ENCODE measurements around the gene SLC26A11.

Gene SLC26A11

DNA sequence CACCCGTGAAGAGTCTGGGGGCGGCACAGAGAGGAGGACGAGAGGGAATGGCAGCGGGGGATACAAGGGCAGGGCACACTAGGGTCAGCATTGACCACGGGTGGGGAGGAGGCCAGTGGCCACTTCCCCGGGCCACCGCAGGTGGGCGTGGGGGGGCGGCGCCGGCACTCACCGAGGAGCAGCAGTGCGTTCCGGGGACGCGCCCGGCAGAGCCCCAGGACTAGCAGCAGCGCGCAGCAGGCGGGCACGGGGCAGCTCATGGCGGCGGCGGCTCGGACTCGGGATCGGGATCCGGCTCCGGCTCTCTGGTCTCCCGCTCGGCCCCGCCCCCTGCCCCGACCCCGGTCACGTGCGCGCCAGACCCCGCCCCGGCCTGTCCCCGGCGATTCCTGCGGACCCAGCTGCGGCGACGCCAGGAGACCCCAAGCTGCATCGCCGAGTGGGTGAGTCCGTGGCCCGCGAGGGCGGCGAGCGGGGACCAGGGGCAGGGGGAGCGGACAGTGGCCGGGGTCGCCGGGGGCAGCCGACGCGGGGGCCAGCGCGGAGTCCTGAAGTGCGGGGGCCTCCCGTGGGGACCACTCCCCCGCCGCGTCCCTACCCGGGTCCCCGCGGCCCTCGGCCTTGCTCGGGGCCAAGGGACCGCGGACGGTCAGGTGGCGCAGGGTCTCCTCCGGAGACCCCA is at the start of gene SLC26A11, which contains the start of gene SGSH:
SLC26A11 (plus strand) TSS at position 374 of the 682 bp plus-strand sequence. CDS start 1,134 bp downstream, outside the sequence.
SGSH (minus strand) TSS at position 280 of the 682 bp plus-strand sequence; CDS start at position 260, 20 bp downstream.
- Mint-ChIP-seq H3K27me3 (peaks cover 19% of the 10 kb centered on the region), H3K4me1 (peaks cover 22% of the 10 kb centered on the region), H3K27ac (peak within 1 kb of the TSS; percentile 91), H3K36me3 (peaks cover 14% of the 10 kb centered on the region), H3K9me3 (no peaks in the 10 kb centered on the region), H3K4me3 (peak within 1 kb of the TSS; percentile 89)
- peak; percentile 78 for DNase-seq
- CTCF ChIA-PET: no interaction called here

DNA sequence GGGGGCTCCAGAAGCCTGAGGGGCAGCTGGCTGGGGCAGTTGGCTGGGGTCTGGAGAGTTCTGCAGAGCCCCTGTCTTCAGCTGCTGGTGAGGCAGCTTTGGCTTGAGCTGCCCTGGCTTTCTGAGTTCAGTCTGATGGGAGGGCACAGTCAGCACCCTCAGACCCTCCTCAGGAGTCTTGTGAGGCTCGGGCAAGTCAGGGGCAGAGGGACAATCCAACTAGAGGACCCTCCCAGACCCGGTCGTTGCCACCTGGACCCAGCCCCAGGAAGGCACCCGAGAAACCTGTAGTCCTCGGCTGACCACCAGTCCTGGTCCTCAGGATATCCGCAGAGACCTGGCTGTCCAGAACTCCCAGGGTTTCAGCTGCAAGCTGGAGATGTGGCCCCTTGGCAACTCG is 48.5 kb upstream of the SLC26A11 start:
- Mint-ChIP-seq H3K27ac (no peak overlapping the region), H3K9me3 (no peaks in the 10 kb centered on the region), H3K4me1 (no peaks in the 10 kb centered on the region), H3K27me3 (peaks cover 32% of the 10 kb centered on the region), H3K4me3 (no peak overlapping the region), H3K36me3 (no peaks in the 10 kb centered on the region)
- no peak for DNase-seq
- CTCF ChIA-PET: no interaction called here

DNA sequence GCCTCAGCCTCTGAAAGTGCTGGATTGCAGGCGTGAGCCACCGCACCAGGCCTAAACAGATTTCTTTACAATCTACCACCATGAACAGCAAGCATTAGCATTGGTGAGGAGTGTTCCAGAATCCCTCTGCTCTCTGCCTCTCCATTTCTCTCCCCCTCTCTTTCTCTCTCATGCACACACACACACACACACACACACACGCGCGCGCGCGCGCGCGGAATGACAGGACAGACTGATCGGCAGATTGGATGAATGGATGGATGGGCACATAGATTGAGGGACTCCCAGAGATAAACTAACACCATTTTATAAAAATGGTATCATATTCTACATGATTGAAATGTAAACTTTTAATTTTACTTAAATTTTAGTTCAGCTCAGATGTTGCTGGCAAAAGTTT is 47.1 kb upstream of the SLC26A11 start:
- H3K4me1 Mint-ChIP-seq: no peaks in the 10 kb centered on the region
- no peak for DNase-seq
- CTCF ChIA-PET: no interaction called here
- H3K27me3 Mint-ChIP-seq: peaks cover 32% of the 10 kb centered on the region
- H3K9me3 Mint-ChIP-seq: no peaks in the 10 kb centered on the region
- no peak overlapping the region for H3K27ac Mint-ChIP-seq
- H3K4me3 Mint-ChIP-seq: no peak overlapping the region
- H3K36me3 Mint-ChIP-seq: no peaks in the 10 kb centered on the region

DNA sequence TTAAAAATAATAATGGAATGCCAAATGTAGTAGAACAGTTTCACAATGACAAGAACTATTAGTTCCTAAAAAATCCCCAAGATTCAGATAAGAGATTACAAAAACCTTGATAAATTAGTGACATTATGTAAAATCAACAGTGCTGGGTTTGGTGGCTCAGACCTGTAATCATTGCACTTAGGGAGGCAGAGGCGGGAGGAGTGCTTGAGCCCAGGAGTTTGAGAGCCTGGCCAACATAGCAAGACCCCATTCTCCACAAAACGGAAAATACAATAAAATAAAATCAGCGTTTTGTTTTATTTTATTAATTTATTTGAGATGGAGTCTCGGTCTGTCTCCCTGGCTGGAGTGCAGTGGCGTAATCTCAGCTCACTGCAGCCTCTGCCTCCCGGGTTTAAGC is 46.3 kb upstream of the SLC26A11 start:
- Mint-ChIP-seq H3K4me1 (no peaks in the 10 kb centered on the region), H3K9me3 (no peaks in the 10 kb centered on the region), H3K27me3 (peaks cover 28% of the 10 kb centered on the region), H3K36me3 (no peaks in the 10 kb centered on the region), H3K4me3 (no peak overlapping the region), H3K27ac (no peak overlapping the region)
- no peak for DNase-seq
- CTCF ChIA-PET: no interaction called here

DNA sequence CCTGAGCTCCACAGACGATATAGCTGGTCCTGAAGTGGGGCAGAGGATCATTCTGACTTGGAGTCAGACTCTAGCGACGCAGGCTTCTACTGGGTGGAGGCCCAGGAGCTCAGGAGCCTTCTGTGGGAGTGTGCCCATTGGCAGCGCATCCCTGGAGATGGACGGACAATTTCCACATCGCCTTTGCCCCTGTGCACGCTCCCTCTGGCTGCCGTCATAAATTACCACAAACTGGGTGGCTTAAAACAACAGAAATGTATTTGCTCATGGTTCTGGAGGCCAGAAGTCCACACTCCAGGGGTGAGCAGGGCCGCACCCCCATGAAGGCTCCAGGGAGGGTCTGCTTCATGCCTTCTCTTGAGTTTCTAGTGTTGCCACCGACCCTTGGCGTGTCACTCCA is 43.5 kb upstream of the SLC26A11 start:
- H3K4me3 Mint-ChIP-seq: no peak overlapping the region
- CTCF ChIA-PET: no interaction called here
- peaks cover 23% of the 10 kb centered on the region for H3K27me3 Mint-ChIP-seq
- no peaks in the 10 kb centered on the region for H3K9me3 Mint-ChIP-seq
- DNase-seq: no peak
- H3K27ac Mint-ChIP-seq: no peak overlapping the region
- no peaks in the 10 kb centered on the region for H3K36me3 Mint-ChIP-seq
- no peaks in the 10 kb centered on the region for H3K4me1 Mint-ChIP-seq

DNA sequence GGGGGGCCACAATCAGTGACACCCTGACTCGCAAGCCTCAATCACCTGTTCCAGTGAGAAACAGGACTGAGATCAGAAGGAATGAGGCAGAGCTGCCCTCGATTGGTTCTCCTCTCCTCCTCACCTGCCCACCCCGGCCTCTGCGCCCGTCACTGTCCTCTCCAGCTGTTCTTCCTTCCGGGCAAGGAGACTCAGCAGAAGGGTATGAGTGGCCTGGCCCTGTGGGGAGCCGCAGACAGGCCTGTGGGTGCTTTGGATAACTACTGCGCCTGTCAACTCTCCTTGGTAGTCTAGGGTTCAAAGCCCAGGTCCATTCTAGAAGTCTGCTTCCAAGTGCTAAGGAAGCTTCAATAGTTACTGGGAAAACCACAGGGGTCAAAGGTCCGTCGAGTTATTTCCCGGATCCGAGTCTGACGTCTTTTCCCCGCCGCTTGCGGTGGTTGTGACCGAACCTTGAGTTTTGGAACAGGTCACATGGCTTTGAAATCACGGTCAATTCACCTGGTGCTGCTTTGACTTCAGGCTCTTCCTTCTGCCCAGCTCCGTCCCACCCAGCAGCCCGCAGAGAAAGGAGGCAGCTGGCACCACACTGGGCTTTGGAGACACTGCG is 42.1 kb upstream of the SLC26A11 start:
- Mint-ChIP-seq H3K36me3 (no peaks in the 10 kb centered on the region), H3K27me3 (peaks cover 18% of the 10 kb centered on the region), H3K27ac (no peak overlapping the region), H3K4me1 (no peaks in the 10 kb centered on the region), H3K9me3 (no peaks in the 10 kb centered on the region), H3K4me3 (no peak overlapping the region)
- DNase-seq: no peak
- CTCF ChIA-PET: interaction anchor here (0.7 kb wide), 1 partner anchor 139 kb away, joined by 4 read pairs; no protein-coding TSS in a partner anchor

DNA sequence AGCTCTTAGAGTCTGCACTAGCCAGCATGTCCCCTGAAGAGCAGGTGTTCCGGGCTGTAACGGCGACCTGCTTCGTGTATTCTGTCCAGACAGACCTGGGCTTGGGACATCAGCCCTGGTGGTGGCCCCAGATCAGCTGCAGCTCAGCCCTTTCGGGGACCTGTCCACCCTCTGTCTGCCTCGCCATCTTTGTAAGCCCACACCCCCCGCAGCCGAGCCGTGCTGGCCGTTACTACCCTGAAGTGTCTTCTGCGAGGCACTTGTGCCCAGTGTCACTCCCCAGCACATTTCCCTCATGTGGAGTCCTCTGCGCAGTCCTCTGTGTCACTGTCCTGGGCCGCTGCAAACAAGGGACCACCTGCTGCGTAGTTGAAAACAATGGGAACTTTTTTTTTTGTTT is 40.0 kb upstream of the SLC26A11 start:
- no peaks in the 10 kb centered on the region for H3K4me1 Mint-ChIP-seq

DNA sequence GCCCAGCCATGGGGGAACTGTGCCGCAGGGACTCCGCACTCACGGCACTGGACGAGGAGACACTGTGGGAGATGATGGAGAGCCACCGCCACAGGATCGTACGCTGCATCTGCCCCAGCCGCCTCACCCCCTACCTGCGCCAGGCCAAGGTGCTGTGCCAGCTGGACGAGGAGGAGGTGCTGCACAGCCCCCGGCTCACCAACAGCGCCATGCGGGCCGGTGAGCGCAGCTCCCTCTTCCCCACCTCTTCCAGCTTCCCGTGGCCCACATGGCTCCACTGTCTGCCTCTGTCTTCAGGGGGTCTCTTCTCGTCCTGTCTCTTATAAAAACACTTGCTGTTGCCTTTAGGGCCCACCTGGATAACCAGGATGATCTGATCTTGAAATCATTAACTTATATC is 38.8 kb upstream of the SLC26A11 start:
- CTCF ChIA-PET: interaction anchor here (1.0 kb wide), 1 partner anchor 15 kb away, joined by 3 read pairs; no protein-coding TSS in a partner anchor
- no peaks in the 10 kb centered on the region for H3K4me1 Mint-ChIP-seq
- no peak for DNase-seq
- no peaks in the 10 kb centered on the region for H3K36me3 Mint-ChIP-seq
- no peaks in the 10 kb centered on the region for H3K9me3 Mint-ChIP-seq
- H3K4me3 Mint-ChIP-seq: no peak overlapping the region
- no peak overlapping the region for H3K27ac Mint-ChIP-seq
- H3K27me3 Mint-ChIP-seq: peaks cover 9% of the 10 kb centered on the region

More for the DNA sequence above, 40.0 kb upstream of the SLC26A11 start:
- no peaks in the 10 kb centered on the region for H3K36me3 Mint-ChIP-seq
- no peak overlapping the region for H3K4me3 Mint-ChIP-seq
- H3K27me3 Mint-ChIP-seq: peaks cover 14% of the 10 kb centered on the region
- H3K27ac Mint-ChIP-seq: no peak overlapping the region
- CTCF ChIA-PET: no interaction called here
- no peaks in the 10 kb centered on the region for H3K9me3 Mint-ChIP-seq
- DNase-seq: no peak

DNA sequence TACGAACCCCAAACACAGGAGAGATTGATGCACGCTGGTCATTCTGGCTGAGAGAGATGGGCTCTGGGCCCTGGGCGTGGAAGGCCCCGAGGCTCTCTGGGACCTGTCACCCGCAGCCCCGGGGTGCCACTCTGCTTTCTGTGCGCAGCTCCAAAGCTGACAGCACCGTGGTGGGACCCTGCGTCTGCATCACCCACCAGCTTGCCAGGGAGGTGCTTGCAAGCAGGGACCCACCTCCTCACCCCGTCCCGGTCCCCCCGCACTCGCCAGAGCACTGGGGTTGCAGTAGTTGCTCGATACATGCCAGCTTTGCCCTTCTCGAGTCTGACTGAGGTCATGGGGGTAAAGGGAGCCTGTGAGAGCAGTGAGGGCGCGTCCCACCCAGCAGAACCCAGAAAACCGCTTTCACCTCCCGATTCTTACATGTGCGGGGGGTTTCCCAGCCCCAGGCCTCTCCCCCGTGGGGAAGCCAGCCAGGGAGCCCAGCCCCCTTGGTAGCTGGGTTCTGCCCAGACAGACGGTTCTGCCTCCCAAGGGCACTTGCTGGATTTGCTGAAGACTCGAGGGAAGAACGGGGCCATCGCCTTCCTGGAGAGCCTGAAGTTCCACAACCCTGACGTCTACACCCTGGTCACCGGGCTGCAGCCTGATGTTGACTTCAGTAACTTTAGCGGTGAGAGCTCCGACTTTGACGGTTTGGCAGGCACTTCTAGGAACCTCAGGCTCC is 37.9 kb upstream of the SLC26A11 start:
- peaks cover 12% of the 10 kb centered on the region for H3K27me3 Mint-ChIP-seq
- H3K36me3 Mint-ChIP-seq: no peaks in the 10 kb centered on the region
- H3K9me3 Mint-ChIP-seq: no peaks in the 10 kb centered on the region
- H3K27ac Mint-ChIP-seq: no peak overlapping the region
- no peak overlapping the region for H3K4me3 Mint-ChIP-seq
- no peak for DNase-seq
- no peaks in the 10 kb centered on the region for H3K4me1 Mint-ChIP-seq
- CTCF ChIA-PET: interaction anchor here (0.9 to 1.0 kb wide), 3 partner anchors 14 to 81 kb away, joined by 3 read pairs; partner anchors contain the start of gene GAA

DNA sequence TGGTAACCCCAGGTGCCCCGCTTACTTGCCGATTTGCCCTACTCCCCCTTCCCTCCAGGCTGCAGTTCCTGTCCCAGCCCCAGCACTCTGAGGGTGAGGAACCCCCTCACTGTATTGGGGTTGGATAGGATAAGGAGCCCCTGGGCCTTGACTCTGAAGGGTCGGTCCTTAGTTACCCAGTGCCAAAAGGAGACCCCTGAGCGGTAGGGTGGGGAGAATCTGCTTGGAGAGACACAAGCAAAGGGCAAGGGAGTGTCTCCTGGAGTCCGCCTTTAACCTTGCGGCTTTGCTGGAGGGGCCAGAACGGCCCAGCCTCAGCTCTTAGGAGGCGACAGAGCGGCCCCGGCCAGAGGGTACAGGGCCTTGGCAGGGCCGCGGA is 37.4 kb upstream of the SLC26A11 start:
- no peaks in the 10 kb centered on the region for H3K4me1 Mint-ChIP-seq
- no peaks in the 10 kb centered on the region for H3K36me3 Mint-ChIP-seq
- DNase-seq: no peak
- H3K27ac Mint-ChIP-seq: no peak overlapping the region
- CTCF ChIA-PET: interaction anchor here (1.0 kb wide), 1 partner anchor 15 kb away, joined by 3 read pairs; no protein-coding TSS in a partner anchor
- H3K27me3 Mint-ChIP-seq: peaks cover 15% of the 10 kb centered on the region
- H3K4me3 Mint-ChIP-seq: no peak overlapping the region
- no peaks in the 10 kb centered on the region for H3K9me3 Mint-ChIP-seq

DNA sequence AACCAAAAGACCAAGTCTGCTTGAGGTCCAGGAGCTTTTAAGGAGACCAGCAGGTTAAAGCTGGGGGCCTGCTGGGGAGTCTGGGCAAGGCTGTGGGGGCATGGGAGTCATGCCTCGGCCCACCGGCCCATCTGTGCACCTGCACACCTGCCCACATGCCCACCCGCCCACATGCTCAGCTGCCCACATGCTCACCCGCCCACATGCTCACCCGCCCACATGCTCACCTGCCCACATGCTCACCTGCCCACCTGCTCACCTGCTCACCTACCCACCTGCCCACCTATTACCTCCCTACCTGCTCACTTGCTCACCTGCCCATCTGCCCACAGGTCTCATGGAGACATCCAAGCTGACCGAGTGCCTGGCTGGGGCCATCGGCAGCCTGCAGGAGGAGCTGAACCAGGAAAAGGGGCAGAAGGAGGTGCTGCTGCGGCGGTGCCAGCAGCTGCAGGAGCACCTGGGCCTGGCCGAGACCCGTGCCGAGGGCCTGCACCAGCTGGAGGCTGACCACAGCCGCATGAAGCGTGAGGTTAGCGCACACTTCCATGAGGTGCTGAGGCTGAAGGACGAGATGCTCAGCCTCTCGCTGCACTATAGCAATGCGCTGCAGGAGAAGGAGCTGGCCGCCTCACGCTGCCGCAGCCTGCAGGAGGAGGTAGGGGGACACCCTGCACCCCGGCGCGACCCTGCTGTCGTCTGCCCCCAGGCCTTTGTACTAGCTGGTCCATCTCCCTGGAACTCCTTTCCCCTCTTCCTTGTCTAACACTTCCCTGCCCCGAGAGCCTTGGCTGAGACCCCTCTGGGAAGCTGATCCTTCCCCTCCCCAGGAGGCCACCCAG is 36.4 kb upstream of the SLC26A11 start:
- H3K4me1 Mint-ChIP-seq: no peaks in the 10 kb centered on the region
- CTCF ChIA-PET: no interaction called here
- peaks cover 15% of the 10 kb centered on the region for H3K27me3 Mint-ChIP-seq
- H3K9me3 Mint-ChIP-seq: no peaks in the 10 kb centered on the region
- no peak overlapping the region for H3K27ac Mint-ChIP-seq
- DNase-seq: no peak
- H3K36me3 Mint-ChIP-seq: no peaks in the 10 kb centered on the region
- no peak overlapping the region for H3K4me3 Mint-ChIP-seq

DNA sequence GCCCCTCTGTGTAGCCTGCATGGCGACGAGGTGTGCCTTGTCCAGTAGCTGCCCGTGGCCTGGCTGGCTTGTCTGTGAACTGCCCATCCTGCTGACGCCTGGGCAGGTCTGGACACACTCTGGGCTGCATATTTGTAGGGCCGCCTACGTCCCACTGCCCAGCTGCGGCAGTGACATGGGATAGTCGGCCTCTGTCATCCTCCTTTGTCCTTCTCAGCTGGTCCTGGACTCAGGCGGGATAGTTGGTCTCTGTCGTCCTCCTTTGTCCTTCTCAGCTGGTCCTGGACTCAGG is 35.9 kb upstream of the SLC26A11 start:
- H3K9me3 Mint-ChIP-seq: no peaks in the 10 kb centered on the region
- H3K36me3 Mint-ChIP-seq: no peaks in the 10 kb centered on the region
- no peak overlapping the region for H3K27ac Mint-ChIP-seq
- H3K4me3 Mint-ChIP-seq: no peak overlapping the region
- H3K4me1 Mint-ChIP-seq: no peaks in the 10 kb centered on the region
- peaks cover 15% of the 10 kb centered on the region for H3K27me3 Mint-ChIP-seq
- CTCF ChIA-PET: no interaction called here
- DNase-seq: no peak

DNA sequence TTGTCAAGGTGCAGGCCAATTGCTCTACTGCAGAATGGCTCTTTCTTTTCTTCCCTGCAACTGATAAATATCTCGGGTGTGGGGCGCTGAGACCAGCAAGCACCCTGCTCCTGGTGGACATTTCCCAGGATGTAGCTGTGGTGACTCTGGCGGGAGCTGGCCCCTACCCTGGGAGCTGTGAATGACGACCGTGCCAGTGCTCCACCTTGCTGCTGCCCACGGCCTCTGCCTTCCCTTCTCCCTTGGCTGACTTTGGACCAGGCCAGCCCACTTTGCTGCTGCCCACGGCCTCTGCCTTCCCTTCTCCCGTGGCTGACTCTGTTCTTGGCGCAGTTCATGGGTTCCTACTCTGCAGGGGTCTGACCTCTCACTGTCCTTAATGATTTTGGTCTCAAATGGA is 34.3 kb upstream of the SLC26A11 start:
- CTCF ChIA-PET: no interaction called here
- no peak overlapping the region for H3K27ac Mint-ChIP-seq
- no peak for DNase-seq
- no peaks in the 10 kb centered on the region for H3K9me3 Mint-ChIP-seq
- H3K27me3 Mint-ChIP-seq: peaks cover 13% of the 10 kb centered on the region
- H3K4me3 Mint-ChIP-seq: no peak overlapping the region
- no peaks in the 10 kb centered on the region for H3K4me1 Mint-ChIP-seq
- no peaks in the 10 kb centered on the region for H3K36me3 Mint-ChIP-seq

DNA sequence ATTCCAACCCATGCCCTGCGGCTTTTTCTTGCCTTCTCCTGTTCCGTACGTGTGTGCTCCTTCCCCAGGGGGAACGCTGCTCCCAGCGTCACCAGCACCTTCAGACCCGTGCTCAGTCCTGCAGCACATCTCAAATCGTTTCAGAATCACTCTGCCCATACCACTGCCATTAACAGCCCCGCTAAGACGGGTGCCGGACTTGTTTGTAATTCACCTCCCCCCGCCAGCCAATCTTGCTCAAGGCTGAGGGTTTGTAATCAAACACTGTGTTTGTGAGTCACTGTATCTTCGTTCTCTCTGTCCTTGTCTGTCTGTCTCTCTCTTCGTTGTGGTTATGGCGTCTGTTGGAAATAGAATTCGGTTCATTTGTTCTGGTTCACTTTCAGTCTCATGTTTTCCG is 33.1 kb upstream of the SLC26A11 start:
- Mint-ChIP-seq H3K4me3 (no peak overlapping the region), H3K27ac (no peak overlapping the region), H3K27me3 (peaks cover 24% of the 10 kb centered on the region), H3K9me3 (no peaks in the 10 kb centered on the region), H3K4me1 (no peaks in the 10 kb centered on the region), H3K36me3 (no peaks in the 10 kb centered on the region)
- DNase-seq: no peak
- CTCF ChIA-PET: no interaction called here

All from activated naive CD4-positive, alpha-beta T cell treated with anti-CD3 and anti-CD28 coated beads, Interleukin-2, amount 10 ng/mL, durations not matched to agents 7 days and 5 days (primary cell).